GM21526 (cell line): ENCODE data around the gene AUTS2.

ENCODE experiments used
- ATAC-seq: cut with Tn5 transposase; IDR thresholded peaks from one replicate; pipeline ENCODE4 v1.9.1; 2021; ENCODE audit warnings: moderate library complexity; ENCODE audit not compliant: unreplicated experiment, low FRiP score

The AUTS2 gene

GRCh38 chr7:70835658-70836057 lies 1237.4 kb downstream of the AUTS2 start:
- ATAC-seq: no peak

GRCh38 chr7:70836279-70836678 lies 1238.0 kb downstream of the AUTS2 start:
- ATAC-seq: no peak

GRCh38 chr7:70836946-70837345 lies 1238.7 kb downstream of the AUTS2 start:
- no peak for ATAC-seq

GRCh38 chr7:70837589-70837988 lies 1239.3 kb downstream of the AUTS2 start:
- ATAC-seq: no peak

- ATAC-seq: no peak
Observed at GRCh38 chr7:70838292-70838907, 1240.1 kb downstream of the AUTS2 start.
